ENCODE results near the gene RPEL1.

- TF ChIP-seq POLR2AphosphoS5 (IDR thresholded peaks at IDR 0.05) (no peak), POLR2A (IDR thresholded peaks at IDR 0.05) (no peak), EP300 (IDR thresholded peaks at IDR 0.05; ENCODE audit: low read depth) (no peak)
- TF ChIP-seq, protein P1, sequence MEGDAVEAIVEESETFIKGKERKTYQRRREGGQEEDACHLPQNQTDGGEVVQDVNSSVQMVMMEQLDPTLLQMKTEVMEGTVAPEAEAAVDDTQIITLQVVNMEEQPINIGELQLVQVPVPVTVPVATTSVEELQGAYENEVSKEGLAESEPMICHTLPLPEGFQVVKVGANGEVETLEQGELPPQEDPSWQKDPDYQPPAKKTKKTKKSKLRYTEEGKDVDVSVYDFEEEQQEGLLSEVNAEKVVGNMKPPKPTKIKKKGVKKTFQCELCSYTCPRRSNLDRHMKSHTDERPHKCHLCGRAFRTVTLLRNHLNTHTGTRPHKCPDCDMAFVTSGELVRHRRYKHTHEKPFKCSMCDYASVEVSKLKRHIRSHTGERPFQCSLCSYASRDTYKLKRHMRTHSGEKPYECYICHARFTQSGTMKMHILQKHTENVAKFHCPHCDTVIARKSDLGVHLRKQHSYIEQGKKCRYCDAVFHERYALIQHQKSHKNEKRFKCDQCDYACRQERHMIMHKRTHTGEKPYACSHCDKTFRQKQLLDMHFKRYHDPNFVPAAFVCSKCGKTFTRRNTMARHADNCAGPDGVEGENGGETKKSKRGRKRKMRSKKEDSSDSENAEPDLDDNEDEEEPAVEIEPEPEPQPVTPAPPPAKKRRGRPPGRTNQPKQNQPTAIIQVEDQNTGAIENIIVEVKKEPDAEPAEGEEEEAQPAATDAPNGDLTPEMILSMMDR (IDR thresholded peaks at IDR 0.05) = no peak
Measured at GRCh38 chr10:103207141-103207540, 38.5 kb upstream of the RPEL1 start.
